NCI-H524 (cell line): ENCODE measurements around the gene GFER.

Experiments
- DNase-seq, 2 experiments: peaks; one replicate each; lab custom pipeline; 2025; lab: John Stamatoyannopoulos, UW

The GFER gene

DNA sequence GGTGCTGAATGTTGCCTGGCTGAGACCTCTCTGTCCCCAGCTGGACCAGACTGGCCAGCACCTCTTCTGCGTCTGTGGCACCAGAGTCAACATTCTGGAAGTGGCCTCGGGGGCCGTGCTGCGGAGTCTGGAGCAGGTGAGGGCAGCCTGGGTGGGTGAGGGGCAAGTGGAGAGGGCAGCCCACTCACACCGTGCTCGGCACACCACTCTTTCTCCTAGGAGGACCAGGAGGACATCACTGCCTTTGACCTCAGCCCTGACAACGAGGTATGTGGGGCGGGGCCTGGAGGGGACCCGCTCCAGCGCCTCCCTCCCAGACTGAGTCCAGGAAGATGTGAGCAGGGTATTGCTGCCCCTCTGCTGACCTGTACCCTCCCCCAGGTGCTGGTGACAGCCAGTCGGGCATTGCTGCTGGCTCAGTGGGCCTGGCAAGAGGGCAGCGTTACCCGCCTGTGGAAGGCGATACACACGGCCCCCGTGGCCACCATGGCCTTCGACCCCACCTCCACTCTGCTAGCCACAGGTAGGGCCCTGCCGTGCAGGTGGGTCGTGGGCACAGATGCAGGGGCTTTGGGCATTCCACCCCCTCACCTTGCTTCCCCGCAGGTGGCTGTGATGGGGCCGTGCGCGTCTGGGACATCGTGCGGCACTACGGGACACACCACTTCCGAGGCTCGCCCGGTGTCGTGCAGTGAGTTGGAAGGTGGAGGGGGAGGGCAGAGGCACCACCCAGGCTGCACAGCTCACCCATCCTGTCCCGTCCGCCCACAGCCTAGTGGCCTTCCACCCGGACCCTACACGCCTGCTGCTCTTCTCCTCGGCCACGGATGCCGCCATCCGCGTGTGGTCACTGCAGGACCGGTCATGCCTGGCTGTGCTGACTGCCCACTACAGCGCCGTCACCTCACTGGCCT, 9.6 kb upstream of the GFER start:
- DNase-seq = no peak

GRCh38 chr16:1975432-1976215, 8.4 kb upstream of the GFER start:
- DNase-seq = no peak

DNA sequence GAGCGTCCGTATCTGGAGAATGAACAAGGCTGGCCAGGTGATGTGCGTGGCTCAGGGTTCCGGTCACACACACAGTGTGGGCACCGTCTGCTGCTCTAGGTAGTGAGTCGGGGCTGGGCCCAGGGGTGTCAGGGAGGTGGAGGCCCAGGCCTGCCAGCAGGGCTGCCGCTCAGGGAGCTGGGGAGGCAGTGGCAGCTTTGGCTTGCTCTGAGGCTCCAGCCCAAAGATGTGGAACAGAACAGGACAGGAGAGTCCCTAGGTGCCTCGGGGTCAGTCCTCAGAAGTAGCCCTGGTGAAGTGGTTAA, 7.8 kb upstream of the GFER start:
- no peak for DNase-seq

DNA sequence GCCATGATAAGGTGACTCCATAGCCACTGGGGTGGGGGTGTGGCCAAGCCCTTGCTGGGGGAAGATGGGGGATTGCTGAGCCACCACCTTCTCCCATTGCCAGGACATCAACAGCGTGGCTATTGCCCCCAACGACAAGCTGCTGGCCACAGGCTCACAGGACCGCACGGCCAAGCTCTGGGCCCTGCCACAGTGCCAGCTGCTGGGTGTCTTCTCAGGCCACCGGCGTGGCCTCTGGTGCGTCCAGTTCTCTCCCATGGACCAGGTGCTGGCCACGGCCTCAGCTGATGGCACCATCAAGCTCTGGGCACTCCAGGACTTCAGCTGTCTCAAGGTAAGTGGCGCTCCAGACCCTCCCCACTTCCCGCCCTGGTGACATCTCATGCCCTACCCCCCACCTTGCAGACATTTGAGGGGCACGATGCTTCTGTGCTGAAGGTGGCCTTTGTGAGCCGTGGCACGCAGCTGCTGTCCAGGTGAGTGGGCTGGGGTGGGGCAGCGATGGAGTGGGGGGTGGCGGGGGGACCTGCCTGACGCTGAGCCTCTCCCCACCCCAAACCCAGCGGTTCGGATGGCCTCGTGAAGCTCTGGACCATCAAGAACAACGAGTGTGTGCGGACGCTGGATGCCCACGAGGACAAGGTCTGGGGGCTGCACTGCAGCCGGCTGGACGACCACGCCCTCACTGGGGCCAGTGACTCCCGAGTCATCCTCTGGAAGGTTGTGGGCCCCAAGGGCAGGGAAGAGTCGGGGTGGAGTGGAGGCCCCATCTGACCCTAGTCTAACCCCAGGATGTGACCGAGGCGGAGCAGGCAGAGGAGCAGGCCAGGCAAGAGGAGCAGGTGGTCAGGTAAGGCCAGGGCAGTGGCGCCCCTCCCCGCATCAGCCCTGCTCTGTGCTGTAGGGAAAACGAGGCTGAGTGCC, 6.8 kb upstream of the GFER start:
- no peak for DNase-seq

- no peak for DNase-seq
Observed at GRCh38 chr16:1977875-1978268, 6.1 kb upstream of the GFER start.

GRCh38 chr16:1978476-1979120, 5.4 kb upstream of the GFER start:
- DNase-seq = no peak

- DNase-seq = no peak
Observed at GRCh38 chr16:1979271-1980029, 4.5 kb upstream of the GFER start.

DNA sequence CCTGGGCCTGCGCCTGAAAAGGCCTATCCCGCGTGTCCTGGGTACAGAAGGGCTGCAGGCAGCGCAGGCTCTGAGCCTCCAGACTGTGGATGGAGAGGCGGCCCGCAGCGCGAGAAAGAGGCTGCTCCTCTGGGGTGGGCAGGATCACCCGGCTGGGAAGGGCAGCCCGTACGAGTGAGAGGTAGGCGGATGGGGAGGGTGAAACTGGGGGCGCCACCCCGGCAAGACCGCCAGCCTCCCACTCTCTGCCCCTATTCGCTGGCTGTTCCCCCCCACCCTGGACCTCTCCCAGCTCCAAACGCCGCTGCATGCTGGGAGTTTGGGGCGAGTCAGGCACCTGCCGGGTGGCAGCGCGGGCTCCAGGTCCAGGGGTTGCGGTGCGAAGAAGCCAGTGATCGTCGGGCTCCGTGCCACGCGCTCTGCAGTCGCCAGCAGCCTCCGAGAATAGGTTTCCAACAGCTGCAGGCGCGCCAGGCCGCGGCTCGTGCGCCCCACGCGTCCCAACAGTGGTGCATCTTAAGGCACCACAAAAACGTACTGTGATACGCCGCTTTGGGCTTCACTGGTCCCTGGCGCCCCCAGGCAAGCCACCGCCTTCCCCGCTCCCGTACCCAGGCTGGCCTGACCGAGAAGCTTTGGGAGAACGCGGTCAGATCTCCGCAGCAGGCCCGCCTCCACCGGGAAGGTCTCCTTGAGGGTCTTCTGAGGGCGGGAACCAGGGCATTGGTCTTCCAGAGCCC, 3.8 kb upstream of the GFER start:
- DNase-seq = no peak

- DNase-seq = no peak
Observed at GRCh38 chr16:1980770-1981087, 3.3 kb upstream of the GFER start.

DNA sequence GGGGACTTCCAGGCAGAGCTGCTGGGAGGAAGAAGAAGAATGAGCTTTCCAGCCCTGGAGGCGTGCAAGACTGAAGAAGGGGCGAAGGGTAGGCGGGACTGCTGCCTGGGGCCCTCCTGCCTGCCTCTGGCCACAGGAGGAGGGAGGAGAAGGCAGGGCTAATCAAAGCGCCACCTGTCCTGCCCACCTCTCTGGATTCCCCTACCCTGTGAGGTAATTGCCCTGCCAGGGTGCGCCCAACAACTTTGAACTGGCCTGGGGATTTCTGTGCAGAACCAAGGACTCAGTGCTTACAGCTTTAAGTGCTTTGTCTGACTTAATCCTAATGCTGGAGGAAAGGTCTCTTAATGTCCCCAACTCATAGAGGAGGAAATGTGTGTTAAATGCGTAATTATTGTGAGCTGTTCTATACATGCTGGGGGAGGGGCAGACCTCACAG, 2.6 kb upstream of the GFER start, which contains the start of gene NOXO1:
NOXO1 (minus strand) TSS at position 72 of the 439 bp plus-strand sequence. CDS start 290 bp downstream, outside the sequence.
- DNase-seq = no peak

- peak; percentile 47 to 50 for DNase-seq
Observed at GRCh38 chr16:1982013-1982433, 2.0 kb upstream of the GFER start.

GRCh38 chr16:1982991-1983543, 926 bp upstream of the GFER start:
- no peak for DNase-seq

DNA sequence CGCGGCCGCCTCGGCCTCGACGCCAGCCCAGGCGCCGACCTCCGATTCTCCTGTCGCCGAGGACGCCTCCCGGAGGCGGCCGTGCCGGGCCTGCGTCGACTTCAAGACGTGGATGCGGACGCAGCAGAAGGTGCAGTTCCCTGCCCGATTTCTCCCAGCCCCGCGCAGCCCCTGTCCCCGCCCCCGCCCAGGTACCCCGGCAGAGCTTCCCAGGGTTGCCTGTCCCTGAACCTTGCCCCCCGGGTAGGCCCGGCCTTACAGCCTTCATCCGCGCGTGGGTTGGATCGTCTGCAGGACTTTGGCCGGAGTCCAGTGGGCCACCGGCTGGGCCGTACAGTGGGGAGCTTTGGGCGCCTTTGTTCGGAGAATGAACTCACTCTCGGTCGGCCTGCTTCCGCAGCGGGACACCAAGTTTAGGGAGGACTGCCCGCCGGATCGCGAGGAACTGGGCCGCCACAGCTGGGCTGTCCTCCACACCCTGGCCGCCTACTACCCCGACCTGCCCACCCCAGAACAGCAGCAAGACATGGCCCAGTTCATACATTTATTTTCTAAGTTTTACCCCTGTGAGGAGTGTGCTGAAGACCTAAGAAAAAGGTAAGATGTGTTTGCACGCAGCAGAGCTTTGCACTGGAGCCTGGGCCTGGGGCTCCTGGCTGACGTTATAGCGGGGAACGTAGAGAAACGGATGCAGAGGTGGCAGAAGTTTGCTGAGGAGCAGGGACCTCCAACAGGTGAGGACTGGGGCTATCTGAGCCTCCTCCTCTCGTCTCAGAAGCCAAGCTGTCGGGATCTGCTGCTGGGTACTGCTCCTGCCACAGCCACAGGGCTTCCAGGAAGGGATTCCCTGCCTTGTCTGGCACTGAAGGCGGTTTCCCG, 593 bp downstream of the GFER start:
- peak in 1 of 2 experiments; percentile 59 for DNase-seq

GRCh38 chr16:1985466-1986150, 1.6 kb downstream of the GFER start:
- no peak for DNase-seq

- DNase-seq = no peak
Observed at GRCh38 chr16:1987198-1987597, 3.2 kb downstream of the GFER start.

GRCh38 chr16:1989209-1990100, 5.5 kb downstream of the GFER start, which contains the start of gene SYNGR3:
Gene SYNGR3 (plus strand): TSS chr16:1989970. CDS start chr16:1990103, 133 bp downstream.
- DNase-seq = peak in 1 of 2 experiments; percentile 55

DNA sequence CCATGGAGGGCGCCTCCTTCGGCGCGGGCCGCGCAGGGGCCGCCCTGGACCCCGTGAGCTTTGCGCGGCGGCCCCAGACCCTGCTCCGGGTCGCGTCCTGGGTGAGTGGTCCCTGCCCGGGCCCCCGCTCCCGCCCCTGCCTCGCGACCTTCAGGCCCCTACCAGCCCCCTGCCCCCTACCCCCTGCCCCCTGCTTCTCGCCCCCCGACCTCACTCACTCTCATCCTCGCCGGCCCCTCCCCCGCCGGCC, 6.0 kb downstream of the GFER start:
- DNase-seq = no peak
